Nasal cavity respiratory epithelium epithelial cell of viscerocranial mucosa (primary cell): Measurements from ENCODE around the gene CNPY3. TPM values are rescaled to one million over a fixed set of nuclear protein-coding genes. Genes with fewer than 3 reads are reported as not detected.

ENCODE experiments used
- total RNA-seq: library from RNA; depleted of rRNA; stranded (reverse); fragments of >200 nt; gene quantifications from 2 replicates; pipeline ENCODE4 v1.2.3, GENCODE V29; 2014

CNPY3 gene
- 17.1 and 42.9 TPM in 2 replicates for total RNA-seq

GRCh38 chr6:42928986-42929820 lies at the start of gene CNPY3:
CNPY3 (plus strand) TSS chr6:42929480; CDS start chr6:42929571, 91 bp downstream.

DNA sequence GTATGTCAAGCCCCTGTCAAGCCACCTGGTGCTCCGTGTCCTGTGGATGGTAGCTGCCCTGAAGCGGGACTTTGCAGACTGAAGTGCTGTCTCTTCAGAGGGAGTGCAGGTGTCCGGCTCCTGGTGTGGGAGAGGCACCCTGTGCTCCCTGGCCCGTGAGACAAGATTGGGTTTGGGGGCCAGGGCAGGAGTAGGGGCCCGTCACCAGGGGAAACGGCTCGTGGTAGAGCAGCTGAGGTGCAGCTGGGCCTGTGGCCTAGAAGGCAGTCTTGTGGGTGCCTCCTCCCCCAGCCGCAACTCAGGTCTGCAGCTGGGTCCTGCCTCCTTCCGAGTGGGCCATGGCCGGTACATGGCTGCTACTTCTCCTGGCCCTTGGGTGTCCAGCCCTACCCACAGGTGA lies 13.5 kb upstream of the CNPY3 start, which contains the start of gene PTCRA:
TSS of gene PTCRA (plus strand) at position 322 of the 400 bp plus-strand sequence. CDS start at position 339, 17 bp downstream.

GRCh38 chr6:42960243-42961019 lies 31.2 kb downstream of the CNPY3 start, which contains the start of gene GNMT:
GNMT (plus strand) TSS chr6:42960754; CDS start chr6:42960768, 14 bp downstream.

GRCh38 chr6:42978839-42979522 lies 49.7 kb downstream of the CNPY3 start, which contains the start of gene PEX6:
PEX6 (minus strand) TSS chr6:42979181; CDS start chr6:42979150, 31 bp downstream.

DNA sequence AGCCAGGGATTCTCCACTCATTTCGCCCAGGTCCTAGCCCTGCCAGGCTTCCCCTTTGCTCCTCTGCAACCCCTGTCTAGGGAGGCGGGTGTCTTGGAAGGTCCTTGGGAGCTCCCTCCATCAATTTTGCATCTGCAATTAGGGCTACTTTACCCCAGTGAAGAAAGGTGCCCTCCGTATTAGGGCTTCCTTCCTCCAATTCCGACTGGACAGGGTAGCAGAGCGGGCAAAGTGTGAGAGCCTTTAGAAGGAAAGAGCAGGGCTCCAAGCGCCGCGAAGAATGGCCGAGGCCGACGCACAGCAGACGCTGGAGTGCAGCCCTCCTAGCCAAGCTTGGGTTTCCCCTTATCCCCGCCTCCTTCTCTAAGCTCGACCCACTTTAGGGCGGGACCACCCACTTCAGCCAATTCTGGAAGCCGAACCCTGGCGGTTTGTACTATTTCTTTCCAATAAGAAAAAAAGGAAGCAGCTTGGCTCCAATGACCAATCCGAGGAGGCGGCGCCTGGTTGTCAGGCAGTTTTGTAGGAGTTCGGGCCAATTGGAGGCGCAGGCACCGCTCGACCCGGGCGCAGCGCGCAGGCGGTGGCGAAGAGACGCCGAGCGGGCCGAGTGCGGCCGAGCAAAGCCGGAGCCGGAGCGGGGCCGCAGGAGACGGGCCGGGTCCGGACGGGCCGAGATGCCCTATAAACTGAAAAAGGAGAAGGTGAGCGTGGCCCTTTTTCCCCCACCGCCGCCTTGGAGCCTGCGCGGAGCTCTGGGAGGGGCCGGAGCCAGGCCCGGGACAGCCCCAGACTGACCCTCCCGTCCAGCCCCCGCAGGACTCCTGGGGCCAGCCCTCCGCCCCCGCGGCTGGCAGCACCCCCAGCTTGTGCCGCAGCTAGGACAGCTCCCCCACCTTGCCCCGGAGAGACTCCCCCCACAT lies 55.0 kb downstream of the CNPY3 start, which contains the start of gene PPP2R5D:
TSS of gene PPP2R5D (plus strand) at position 570 of the 923 bp plus-strand sequence. CDS start at position 678, 108 bp downstream.

Other genes with a start within 250 kb of the CNPY3 start
- 0.28 TPM in 1 of 2 replicates, not detected in the other for gene PRPH2, start 206.9 kb upstream of the CNPY3 start, total RNA-seq
- 25.5 and 32.5 TPM in 2 replicates for gene TBCC, start 183.4 kb upstream of the CNPY3 start, total RNA-seq
- 4.8 and 7.5 TPM in 2 replicates for gene BICRAL, start 147.4 kb upstream of the CNPY3 start, total RNA-seq
- 140 and 154 TPM in 2 replicates for gene RPL7L1, start 49.9 kb upstream of the CNPY3 start, total RNA-seq
- not detected in 2 replicates for gene PTCRA, start 13.4 kb upstream of the CNPY3 start, total RNA-seq
- 0.34 TPM in 1 of 2 replicates, not detected in the other for gene GNMT, start 31.3 kb downstream of the CNPY3 start, total RNA-seq
- 43.1 and 59.4 TPM in 2 replicates for gene PEX6, start 49.7 kb downstream of the CNPY3 start, total RNA-seq
- 18.5 and 27.2 TPM in 2 replicates for gene PPP2R5D, start 55.1 kb downstream of the CNPY3 start, total RNA-seq
- 34.1 and 52.6 TPM in 2 replicates for gene MEA1, start 84.5 kb downstream of the CNPY3 start, total RNA-seq
- 52.4 and 53.3 TPM in 2 replicates for gene KLHDC3, start 84.8 kb downstream of the CNPY3 start, total RNA-seq
- 85.1 and 91.3 TPM in 2 replicates for gene RRP36, start 92.1 kb downstream of the CNPY3 start, total RNA-seq
- gene CUL7, start 124.4 kb downstream of the CNPY3 start, total RNA-seq = 21.9 and 23.6 TPM in 2 replicates
- gene MRPL2, start 130.0 kb downstream of the CNPY3 start, total RNA-seq = 21.8 and 40.3 TPM in 2 replicates
- gene KLC4, start 130.2 kb downstream of the CNPY3 start, total RNA-seq = 14.0 and 16.6 TPM in 2 replicates
- gene PTK7, start 146.8 kb downstream of the CNPY3 start, total RNA-seq = 68.4 and 143 TPM in 2 replicates
- gene SRF, start 241.8 kb downstream of the CNPY3 start, total RNA-seq = 33.5 and 34.2 TPM in 2 replicates